VCaP (cell line): ENCODE measurements around the gene PLA2G10.
"Not testable (repeated sequence)": the region's sequence is repeated elsewhere in the genome, so short reads cannot be mapped to it uniquely, and the experiment has no call there.

Experiments used
- H3K27ac ChIP-seq: fragments of 450-650 bp; 2 replicates; pipeline ENCODE4 v1.5.1; 2017
- CTCF ChIP-seq: fragments of 450-650 bp; conservative IDR thresholded peaks from 2 replicates; pipeline ENCODE4 v1.5.1; 2017; ENCODE audit warnings: mild to moderate bottlenecking, moderate library complexity

Gene PLA2G10

GRCh38 chr16:14694129-14694528 lies at the start of gene PLA2G10:
PLA2G10 (minus strand) TSS chr16:14694308; CDS start chr16:14694229, 79 bp downstream.
- H3K27ac ChIP-seq: not testable (repeated sequence)

GRCh38 chr16:14742273-14743128 lies 48.4 kb upstream of the PLA2G10 start, which contains the start of gene NPIPA2:
NPIPA2 (plus strand) TSS chr16:14742533; CDS start chr16:14748066, 5,533 bp downstream.
- H3K27ac ChIP-seq: not testable (repeated sequence)

GRCh38 chr16:14741794-14742193 lies 47.7 kb upstream of the PLA2G10 start:
- not testable (repeated sequence) for H3K27ac ChIP-seq

GRCh38 chr16:14740832-14741385 lies 46.8 kb upstream of the PLA2G10 start:
- not testable (repeated sequence) for H3K27ac ChIP-seq

- H3K27ac ChIP-seq: not testable (repeated sequence)
Measured at GRCh38 chr16:14733233-14733632, 39.1 kb upstream of the PLA2G10 start.

- not testable (repeated sequence) for H3K27ac ChIP-seq
Measured at GRCh38 chr16:14703156-14704011, 9.3 kb upstream of the PLA2G10 start, which contains the start of gene NPIPA3. NPIPA3 (plus strand) TSS chr16:14703411; CDS start chr16:14708944, 5,533 bp downstream.

- H3K27ac ChIP-seq: not testable (repeated sequence)
Measured at GRCh38 chr16:14702672-14703071, 8.6 kb upstream of the PLA2G10 start.

GRCh38 chr16:14701859-14702258 lies 7.8 kb upstream of the PLA2G10 start:
- H3K27ac ChIP-seq: not testable (repeated sequence)

GRCh38 chr16:14685870-14686793 lies 8.0 kb downstream of the PLA2G10 start:
- H3K27ac ChIP-seq: not testable (repeated sequence)

GRCh38 chr16:14682121-14682520 lies 12.0 kb downstream of the PLA2G10 start:
- H3K27ac ChIP-seq: no peak overlapping the region
- no peak for TF ChIP-seq CTCF

GRCh38 chr16:14681115-14681514 lies 13.0 kb downstream of the PLA2G10 start:
- no peak for TF ChIP-seq CTCF
- no peak overlapping the region for H3K27ac ChIP-seq

GRCh38 chr16:14680396-14680795 lies 13.7 kb downstream of the PLA2G10 start:
- not testable (repeated sequence) for H3K27ac ChIP-seq
